ENCODE measurements around the gene TNFRSF6B.

TNFRSF6B gene

DNA sequence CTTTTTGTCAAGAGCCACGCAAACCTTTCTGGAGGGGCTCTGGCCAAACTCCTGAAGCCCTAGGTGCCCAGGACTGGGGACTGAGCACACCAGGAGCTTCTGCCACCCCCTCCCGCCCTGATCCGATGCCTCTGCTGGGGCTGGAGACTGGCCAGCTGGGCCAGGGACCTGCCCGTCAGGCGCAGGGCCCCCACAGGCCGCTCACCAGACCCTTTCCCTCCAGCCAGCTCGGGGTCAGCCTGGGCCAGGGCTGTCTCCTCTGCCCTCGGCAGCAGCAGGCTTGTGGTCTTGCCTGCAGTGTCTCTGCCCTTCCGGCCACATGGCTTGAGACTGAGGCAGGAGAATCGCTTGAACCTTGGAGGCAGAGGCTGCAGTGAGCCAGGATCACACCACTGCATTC is 23.8 kb upstream of the TNFRSF6B start:
- Histone ChIP-seq H3K27me3 (ENCODE audit: control insufficient read depth in 3 of 3, insufficient read depth in 3 of 3, low read depth in 1 of 3, low read length in 3 of 3) (no peaks in the 10 kb centered on the region), H3K9me3 (replicated peaks in 1 of 2; ENCODE audit: control insufficient read depth in 2 of 2, insufficient read depth in 1 of 2, low read depth in 1 of 2, low read length in 2 of 2) (no peaks in the 10 kb centered on the region), H2BK15ac (ENCODE audit: low read length) (no peak overlapping the region), H2BK12ac (ENCODE audit: low read length) (no peak overlapping the region), H2BK120ac (ENCODE audit: low read depth, low read length) (no peak overlapping the region), H3K79me1 (ENCODE audit: low read depth, low read length) (peaks cover 3% of the 10 kb centered on the region), H3K36me3 (replicated peaks in 1 of 2; ENCODE audit: control insufficient read depth in 2 of 2, insufficient read depth in 2 of 2, low read length in 2 of 2) (peaks cover 6 to 71% of the 10 kb centered on the region in 2 donors), H4K8ac (ENCODE audit: low read depth, low read length) (no peak overlapping the region), H3K14ac (ENCODE audit: low read length) (no peak overlapping the region), H3K9ac (ENCODE audit: low read depth, low read length, poor library complexity) (peak overlapping the region; percentile 60), H3K4me2 (ENCODE audit: insufficient read depth, low read length, poor library complexity, severe bottlenecking) (no peak overlapping the region), H3K4me1 (ENCODE audit: control insufficient read depth in 2 of 2, insufficient read depth in 1 of 2, low read depth in 1 of 2, low read length in 2 of 2) (no peaks in the 10 kb centered on the region), H3K27ac (replicated peaks; ENCODE audit: low read length) (no peak overlapping the region), H4K91ac (ENCODE audit: low read depth, low read length, poor library complexity) (no peak overlapping the region), H3K4ac (ENCODE audit: low read length) (no peak overlapping the region), H3K18ac (ENCODE audit: low read length) (no peak overlapping the region), H2AK5ac (ENCODE audit: low read depth, low read length) (no peak overlapping the region), H2BK5ac (ENCODE audit: low read length) (no peak overlapping the region), H3K23ac (ENCODE audit: low read depth, low read length, poor library complexity) (peak overlapping the region; percentile 73), H3K4me3 (ENCODE audit: low read length in 2 of 2) (no peak overlapping the region), H2AFZ (ENCODE audit: low read length) (no peak overlapping the region)
- no peak for DNase-seq (ENCODE audit: low spot score)
- no CpG with 5 or more reads among the region's 10 CpGs for WGBS, 2 donors (ENCODE audit: extremely low coverage in 2 of 2, insufficient read length in 2 of 2, insufficient replicate concordance in 1 of 2)

DNA sequence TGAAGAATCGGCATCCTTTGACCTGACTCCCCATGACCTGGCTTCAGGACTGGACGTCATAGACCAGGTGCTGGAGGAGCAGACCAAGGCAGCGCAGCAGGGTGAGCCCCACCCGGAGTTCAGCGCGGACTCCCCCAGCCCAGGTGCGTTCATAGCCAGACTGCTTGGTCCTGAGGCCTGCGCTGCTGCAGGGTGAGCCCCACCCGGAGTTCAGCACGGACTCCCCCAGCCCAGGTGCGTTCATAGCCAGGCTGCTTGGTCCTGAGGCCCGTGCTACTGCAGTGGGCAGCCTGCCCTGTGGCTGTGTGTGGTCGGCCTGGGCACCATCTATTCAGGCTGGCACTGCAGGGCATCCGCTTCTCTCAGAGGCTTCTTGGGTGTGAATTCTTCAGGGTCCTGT is 22.5 kb upstream of the TNFRSF6B start:
- Histone ChIP-seq H3K9ac (ENCODE audit: low read depth, low read length, poor library complexity) (no peak overlapping the region), H2BK5ac (ENCODE audit: low read length) (no peak overlapping the region), H2AFZ (ENCODE audit: low read length) (no peak overlapping the region), H3K4ac (ENCODE audit: low read length) (no peak overlapping the region), H3K4me2 (ENCODE audit: insufficient read depth, low read length, poor library complexity, severe bottlenecking) (no peak overlapping the region), H3K18ac (ENCODE audit: low read length) (no peak overlapping the region), H3K23ac (ENCODE audit: low read depth, low read length, poor library complexity) (no peak overlapping the region), H3K4me1 (ENCODE audit: control insufficient read depth in 2 of 2, insufficient read depth in 1 of 2, low read depth in 1 of 2, low read length in 2 of 2) (no peaks in the 10 kb centered on the region), H4K8ac (ENCODE audit: low read depth, low read length) (no peak overlapping the region), H3K4me3 (ENCODE audit: low read length in 2 of 2) (no peak overlapping the region), H3K79me1 (ENCODE audit: low read depth, low read length) (peaks cover 3% of the 10 kb centered on the region), H3K14ac (ENCODE audit: low read length) (no peak overlapping the region), H3K27ac (replicated peaks; ENCODE audit: low read length) (no peak overlapping the region), H4K91ac (ENCODE audit: low read depth, low read length, poor library complexity) (no peak overlapping the region), H2BK120ac (ENCODE audit: low read depth, low read length) (no peak overlapping the region), H3K9me3 (replicated peaks in 1 of 2; ENCODE audit: control insufficient read depth in 2 of 2, insufficient read depth in 1 of 2, low read depth in 1 of 2, low read length in 2 of 2) (no peaks in the 10 kb centered on the region), H2AK5ac (ENCODE audit: low read depth, low read length) (no peak overlapping the region), H2BK15ac (ENCODE audit: low read length) (no peak overlapping the region), H3K36me3 (replicated peaks in 1 of 2; ENCODE audit: control insufficient read depth in 2 of 2, insufficient read depth in 2 of 2, low read length in 2 of 2) (peaks cover 6 to 70% of the 10 kb centered on the region in 2 donors), H3K27me3 (ENCODE audit: control insufficient read depth in 3 of 3, insufficient read depth in 3 of 3, low read depth in 1 of 3, low read length in 3 of 3) (no peaks in the 10 kb centered on the region), H2BK12ac (ENCODE audit: low read length) (no peak overlapping the region)
- no peak for DNase-seq (ENCODE audit: low spot score)
- no CpG with 5 or more reads among the region's 14 CpGs for WGBS, 2 donors (ENCODE audit: extremely low coverage in 2 of 2, insufficient read length in 2 of 2, insufficient replicate concordance in 1 of 2)

DNA sequence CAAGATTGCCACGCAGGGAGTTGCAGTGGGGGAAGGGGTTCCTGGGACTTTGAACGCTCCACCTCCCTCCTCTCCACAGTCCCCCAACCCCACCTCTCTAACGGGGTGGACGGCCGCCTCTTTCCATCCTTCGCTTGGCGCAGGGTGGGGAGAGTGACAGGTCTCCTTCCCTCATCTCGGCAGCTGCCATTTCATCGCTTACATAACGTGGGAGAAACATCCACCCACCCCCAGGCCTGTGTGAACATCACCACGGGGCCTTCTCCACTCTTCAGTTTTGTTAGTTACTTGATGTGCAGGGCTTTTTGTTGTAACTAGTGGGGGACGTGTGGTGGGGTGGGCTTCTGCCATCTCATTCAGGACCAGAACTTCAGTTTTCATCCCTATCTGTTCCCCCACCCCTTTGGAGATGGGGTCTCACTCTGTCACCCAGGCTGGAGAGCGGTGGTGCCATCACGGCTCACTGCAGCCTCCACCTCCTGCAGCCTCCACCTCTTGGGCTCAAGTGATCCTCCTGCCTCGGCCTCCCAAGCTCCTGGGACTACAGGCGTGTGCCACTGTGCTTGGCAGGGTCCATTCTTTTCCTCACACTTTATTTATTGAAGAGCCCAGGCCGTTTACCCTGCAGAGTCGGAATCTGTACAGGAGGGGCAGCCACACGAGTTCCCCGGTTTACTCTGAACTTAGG is 20.6 kb upstream of the TNFRSF6B start:
- no peak overlapping the region for H3K27ac ChIP-seq (replicated peaks; ENCODE audit: low read length)
- H3K4me1 ChIP-seq (ENCODE audit: control insufficient read depth in 2 of 2, insufficient read depth in 1 of 2, low read depth in 1 of 2, low read length in 2 of 2) = no peaks in the 10 kb centered on the region
- H2BK12ac ChIP-seq (ENCODE audit: low read length) = no peak overlapping the region
- DNase-seq (ENCODE audit: low spot score) = no peak
- H3K14ac ChIP-seq (ENCODE audit: low read length) = peak overlapping the region; percentile 8
- no peak overlapping the region for H2BK15ac ChIP-seq (ENCODE audit: low read length)
- H3K79me1 ChIP-seq (ENCODE audit: low read depth, low read length) = peaks cover 3% of the 10 kb centered on the region
- no peak overlapping the region for H2AK5ac ChIP-seq (ENCODE audit: low read depth, low read length)
- no CpG with 5 or more reads among the region's 20 CpGs for WGBS, 2 donors (ENCODE audit: extremely low coverage in 2 of 2, insufficient read length in 2 of 2, insufficient replicate concordance in 1 of 2)
- H2AFZ ChIP-seq (ENCODE audit: low read length) = no peak overlapping the region
- no peak overlapping the region for H2BK120ac ChIP-seq (ENCODE audit: low read depth, low read length)
- H3K27me3 ChIP-seq (ENCODE audit: control insufficient read depth in 3 of 3, insufficient read depth in 3 of 3, low read depth in 1 of 3, low read length in 3 of 3) = no peaks in the 10 kb centered on the region
- H3K36me3 ChIP-seq (replicated peaks in 1 of 2; ENCODE audit: control insufficient read depth in 2 of 2, insufficient read depth in 2 of 2, low read length in 2 of 2) = peaks cover 6 to 67% of the 10 kb centered on the region in 2 donors
- no peaks in the 10 kb centered on the region for H3K9me3 ChIP-seq (replicated peaks in 1 of 2; ENCODE audit: control insufficient read depth in 2 of 2, insufficient read depth in 1 of 2, low read depth in 1 of 2, low read length in 2 of 2)
- H3K18ac ChIP-seq (ENCODE audit: low read length) = no peak overlapping the region
- no peak overlapping the region for H2BK5ac ChIP-seq (ENCODE audit: low read length)
- no peak overlapping the region for H3K4me3 ChIP-seq (ENCODE audit: low read length in 2 of 2)
- H4K8ac ChIP-seq (ENCODE audit: low read depth, low read length) = no peak overlapping the region
- H4K91ac ChIP-seq (ENCODE audit: low read depth, low read length, poor library complexity) = no peak overlapping the region
- no peak overlapping the region for H3K9ac ChIP-seq (ENCODE audit: low read depth, low read length, poor library complexity)
- H3K23ac ChIP-seq (ENCODE audit: low read depth, low read length, poor library complexity) = no peak overlapping the region
- H3K4me2 ChIP-seq (ENCODE audit: insufficient read depth, low read length, poor library complexity, severe bottlenecking) = no peak overlapping the region
- H3K4ac ChIP-seq (ENCODE audit: low read length) = no peak overlapping the region

DNA sequence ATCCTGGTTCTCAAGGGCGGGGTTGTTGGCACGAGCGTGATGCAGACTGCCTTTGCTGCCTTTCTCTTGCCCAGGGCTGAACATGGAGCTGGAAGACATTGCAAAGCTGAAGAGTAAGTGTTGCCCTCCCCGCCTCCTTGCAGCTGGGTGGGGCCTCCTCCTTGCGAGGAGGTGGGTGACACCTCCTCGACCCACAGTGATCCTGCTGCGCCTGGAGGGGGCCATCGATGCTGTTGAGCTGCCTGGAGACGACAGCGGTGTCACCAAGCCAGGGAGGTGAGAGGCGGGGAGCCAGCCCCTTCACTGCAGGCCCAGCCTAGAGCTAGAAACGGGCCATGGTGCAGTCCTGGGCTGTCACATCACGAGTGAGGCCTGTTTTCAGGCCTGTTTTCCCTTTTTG is 18.4 kb upstream of the TNFRSF6B start:
- no peak overlapping the region for H2BK15ac ChIP-seq (ENCODE audit: low read length)
- no peak overlapping the region for H3K27ac ChIP-seq (replicated peaks; ENCODE audit: low read length)
- H2BK120ac ChIP-seq (ENCODE audit: low read depth, low read length) = no peak overlapping the region
- H3K23ac ChIP-seq (ENCODE audit: low read depth, low read length, poor library complexity) = no peak overlapping the region
- no peak overlapping the region for H3K14ac ChIP-seq (ENCODE audit: low read length)
- peaks cover 2% of the 10 kb centered on the region for H3K79me1 ChIP-seq (ENCODE audit: low read depth, low read length)
- H2BK5ac ChIP-seq (ENCODE audit: low read length) = no peak overlapping the region
- no CpG with 5 or more reads among the region's 13 CpGs for WGBS, 2 donors (ENCODE audit: extremely low coverage in 2 of 2, insufficient read length in 2 of 2, insufficient replicate concordance in 1 of 2)
- H3K18ac ChIP-seq (ENCODE audit: low read length) = no peak overlapping the region
- no peak overlapping the region for H2BK12ac ChIP-seq (ENCODE audit: low read length)
- H3K36me3 ChIP-seq (replicated peaks in 1 of 2; ENCODE audit: control insufficient read depth in 2 of 2, insufficient read depth in 2 of 2, low read length in 2 of 2) = peaks cover 8 to 69% of the 10 kb centered on the region in 2 donors
- no peak overlapping the region for H3K4me2 ChIP-seq (ENCODE audit: insufficient read depth, low read length, poor library complexity, severe bottlenecking)
- no peak overlapping the region for H3K4me3 ChIP-seq (ENCODE audit: low read length in 2 of 2)
- peaks cover 0 to 3% of the 10 kb centered on the region in 2 donors for H3K9me3 ChIP-seq (replicated peaks in 1 of 2; ENCODE audit: control insufficient read depth in 2 of 2, insufficient read depth in 1 of 2, low read depth in 1 of 2, low read length in 2 of 2)
- H2AFZ ChIP-seq (ENCODE audit: low read length) = no peak overlapping the region
- no peak overlapping the region for H4K8ac ChIP-seq (ENCODE audit: low read depth, low read length)
- H3K27me3 ChIP-seq (ENCODE audit: control insufficient read depth in 3 of 3, insufficient read depth in 3 of 3, low read depth in 1 of 3, low read length in 3 of 3) = no peaks in the 10 kb centered on the region
- peaks cover 0 to 2% of the 10 kb centered on the region in 2 donors for H3K4me1 ChIP-seq (ENCODE audit: control insufficient read depth in 2 of 2, insufficient read depth in 1 of 2, low read depth in 1 of 2, low read length in 2 of 2)
- no peak for DNase-seq (ENCODE audit: low spot score)
- no peak overlapping the region for H4K91ac ChIP-seq (ENCODE audit: low read depth, low read length, poor library complexity)
- H3K4ac ChIP-seq (ENCODE audit: low read length) = no peak overlapping the region
- H3K9ac ChIP-seq (ENCODE audit: low read depth, low read length, poor library complexity) = no peak overlapping the region
- H2AK5ac ChIP-seq (ENCODE audit: low read depth, low read length) = no peak overlapping the region
